SK-N-SH treated with all-trans-retinoic acid at 6 μM for 48 hours (cell line): ENCODE data around the gene SYNE4.
A peak's percentile ranks its signal among the peaks of the same experiment; 100 is the strongest.

Source experiments
- ATAC-seq: fragments of 200-7000 bp; cut with Tn5 transposase; 3 replicates; pipeline ENCODE4 v1.9.1; 2020; ENCODE audit warnings: mild to moderate bottlenecking, moderate library complexity
- ARNTL ChIP-seq: fragments of 450-650 bp; formaldehyde crosslinking; IDR thresholded peaks from 2 replicates; pipeline ENCODE4 v1.5.0; 2020; ENCODE audit warnings: low read depth, mild to moderate bottlenecking, moderate library complexity, borderline replicate concordance
- BACH2 ChIP-seq: fragments of 250-450 bp; sonication (Bioruptor Pico); IDR thresholded peaks from 2 replicates; pipeline ENCODE4 v1.9.0; 2021; ENCODE audit warnings: mild to moderate bottlenecking, borderline replicate concordance
- CREB5 ChIP-seq: fragments of 250-450 bp; sonication (Bioruptor Pico); IDR thresholded peaks from 2 replicates; pipeline ENCODE4 v1.5.1; 2020; ENCODE audit warnings: low read depth, mild to moderate bottlenecking, moderate library complexity
- CSDC2 ChIP-seq: fragments of 250-450 bp; sonication (Bioruptor Pico); IDR thresholded peaks from 2 replicates; pipeline ENCODE4 v1.5.0; 2020; ENCODE audit warnings: mild to moderate bottlenecking, moderate library complexity
- CSRNP3 ChIP-seq: fragments of 250-450 bp; sonication (Bioruptor Pico); IDR thresholded peaks from 2 replicates; pipeline ENCODE4 v1.5.1; 2021; ENCODE audit warnings: mild to moderate bottlenecking, moderate library complexity
- ESRRG ChIP-seq: fragments of 250-450 bp; sonication (Bioruptor Pico); IDR thresholded peaks from 2 replicates; pipeline ENCODE4 v1.6.1; 2021; ENCODE audit warnings: mild to moderate bottlenecking
- GLIS3 ChIP-seq: fragments of 250-450 bp; sonication (Bioruptor Pico); IDR thresholded peaks from 2 replicates; pipeline ENCODE4 v1.5.0; 2020; ENCODE audit warnings: mild to moderate bottlenecking, moderate library complexity
- ISL1 ChIP-seq: fragments of 250-450 bp; sonication (Bioruptor Pico); IDR thresholded peaks from 2 replicates; pipeline ENCODE4 v2.1.2; 2022; ENCODE audit warnings: mild to moderate bottlenecking, moderate library complexity
- OSR1 ChIP-seq: fragments of 250-450 bp; sonication (Bioruptor Pico); IDR thresholded peaks from 2 replicates; pipeline ENCODE4 v1.8.0; 2022; ENCODE audit warnings: moderate library complexity, mild to moderate bottlenecking, inconsistent platforms
- PATZ1 ChIP-seq: fragments of 250-450 bp; sonication (Bioruptor Pico); IDR thresholded peaks from 2 replicates; pipeline ENCODE4 v1.8.0; 2020; ENCODE audit warnings: mild to moderate bottlenecking, moderate library complexity, borderline replicate concordance
- PPARA ChIP-seq: fragments of 250-450 bp; sonication (Bioruptor Pico); IDR thresholded peaks from 2 replicates; pipeline ENCODE4 v1.5.0; 2020; ENCODE audit warnings: mild to moderate bottlenecking, borderline replicate concordance
- SNAI2 ChIP-seq: fragments of 250-450 bp; sonication (Bioruptor Pico); IDR thresholded peaks from 2 replicates; pipeline ENCODE4 v1.5.0; 2020; ENCODE audit warnings: mild to moderate bottlenecking, moderate library complexity
- TCF4 ChIP-seq: fragments of 250-450 bp; sonication (Bioruptor Pico); IDR thresholded peaks from 2 replicates; pipeline ENCODE4 v1.8.0; 2021; ENCODE audit warnings: mild to moderate bottlenecking, moderate library complexity, borderline replicate concordance
- TOX ChIP-seq: fragments of 250-450 bp; sonication (Bioruptor Pico); IDR thresholded peaks from 2 replicates; pipeline ENCODE4 v1.8.0; 2021; ENCODE audit warnings: mild to moderate bottlenecking, moderate library complexity, borderline replicate concordance
- TSHZ2 ChIP-seq: fragments of 250-450 bp; sonication (Bioruptor Pico); IDR thresholded peaks from 2 replicates; pipeline ENCODE4 v1.5.0; 2020; ENCODE audit warnings: mild to moderate bottlenecking, moderate library complexity
- ZC3H10 ChIP-seq: fragments of 250-450 bp; sonication (Bioruptor Pico); IDR thresholded peaks from 2 replicates; pipeline ENCODE4 v1.5.1; 2021; ENCODE audit warnings: mild to moderate bottlenecking, moderate library complexity
- ZFP3 ChIP-seq: fragments of 250-450 bp; sonication (Bioruptor Pico); IDR thresholded peaks from 2 replicates; pipeline ENCODE4 v1.5.0; 2020; ENCODE audit warnings: mild to moderate bottlenecking, moderate library complexity
- ZFP30 ChIP-seq: fragments of 450-650 bp; formaldehyde crosslinking; IDR thresholded peaks from 2 replicates; pipeline ENCODE4 v1.5.0; 2022; ENCODE audit warnings: mild to moderate bottlenecking, moderate library complexity
- ZNF565 ChIP-seq: fragments of 450-650 bp; formaldehyde crosslinking; conservative IDR thresholded peaks from 2 replicates; pipeline ENCODE4 v1.5.0; 2020; ENCODE audit warnings: low read depth, mild to moderate bottlenecking, moderate library complexity
- ZNF70 ChIP-seq: fragments of 450-650 bp; formaldehyde crosslinking; IDR thresholded peaks from 2 replicates; pipeline ENCODE4 v1.5.0; 2020; ENCODE audit warnings: mild to moderate bottlenecking, moderate library complexity
- TF ChIP-seq, protein P1 (sequence below): fragments of 250-450 bp; sonication (Bioruptor Pico); IDR thresholded peaks from 2 replicates; pipeline ENCODE4 v1.8.0; 2021; ENCODE audit warnings: low read depth, mild to moderate bottlenecking, moderate library complexity, borderline replicate concordance

Gene SYNE4

GRCh38 chr19:35977446-35978222 is 31.0 kb downstream of the SYNE4 start:
- peak; percentile 58; the same call in 2 of the 3 replicates for ATAC-seq
- TF ChIP-seq OSR1 (no peak), PATZ1 (CRISPR knock-in tag) (no peak), CSRNP3 (CRISPR knock-in tag) (no peak), ZFP30 (no peak), GLIS3 (CRISPR knock-in tag) (no peak), ZFP3 (CRISPR knock-in tag) (no peak), ZNF70 (no peak), CREB5 (CRISPR knock-in tag) (no peak), TOX (CRISPR knock-in tag) (no peak), TSHZ2 (CRISPR knock-in tag) (no peak), ARNTL (CRISPR knock-in tag) (no peak), ISL1 (CRISPR knock-in tag) (no peak), ZNF565 (CRISPR knock-in tag) (no peak)

GRCh38 chr19:35975608-35976214 is 32.9 kb downstream of the SYNE4 start:
- TF ChIP-seq PPARA (CRISPR knock-in tag) (no peak), ESRRG (CRISPR knock-in tag) (no peak), ZNF70 (no peak), GLIS3 (CRISPR knock-in tag) (no peak), OSR1 (no peak), PATZ1 (CRISPR knock-in tag) (no peak), TSHZ2 (CRISPR knock-in tag) (no peak), CSRNP3 (CRISPR knock-in tag) (no peak), SNAI2 (CRISPR knock-in tag) (no peak), ZFP3 (CRISPR knock-in tag) (no peak), TCF4 (CRISPR knock-in tag) (no peak), BACH2 (no peak), CSDC2 (CRISPR knock-in tag) (no peak), ZC3H10 (CRISPR knock-in tag) (no peak)
- TF ChIP-seq, protein P1, sequence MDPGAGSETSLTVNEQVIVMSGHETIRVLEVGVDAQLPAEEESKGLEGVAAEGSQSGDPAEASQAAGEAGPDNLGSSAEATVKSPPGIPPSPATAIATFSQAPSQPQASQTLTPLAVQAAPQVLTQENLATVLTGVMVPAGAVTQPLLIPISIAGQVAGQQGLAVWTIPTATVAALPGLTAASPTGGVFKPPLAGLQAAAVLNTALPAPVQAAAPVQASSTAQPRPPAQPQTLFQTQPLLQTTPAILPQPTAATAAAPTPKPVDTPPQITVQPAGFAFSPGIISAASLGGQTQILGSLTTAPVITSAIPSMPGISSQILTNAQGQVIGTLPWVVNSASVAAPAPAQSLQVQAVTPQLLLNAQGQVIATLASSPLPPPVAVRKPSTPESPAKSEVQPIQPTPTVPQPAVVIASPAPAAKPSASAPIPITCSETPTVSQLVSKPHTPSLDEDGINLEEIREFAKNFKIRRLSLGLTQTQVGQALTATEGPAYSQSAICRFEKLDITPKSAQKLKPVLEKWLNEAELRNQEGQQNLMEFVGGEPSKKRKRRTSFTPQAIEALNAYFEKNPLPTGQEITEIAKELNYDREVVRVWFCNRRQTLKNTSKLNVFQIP (CRISPR knock-in tag): no peak
- ATAC-seq: 0 out of 3 replicates have a peak, but pooled peaks have one; percentile 47
